Osteocyte (in vitro differentiated cells): ENCODE results near the gene PIGN. TPM values are rescaled to one million over a fixed set of nuclear protein-coding genes. Genes with fewer than 3 reads are reported as not detected.

Experiments used
- DNase-seq: peaks from one replicate; pipeline ENCODE4 v3.0.0; 2021; ENCODE audit warnings: mixed read lengths; ENCODE audit not compliant: unreplicated experiment; ENCODE audit errors: extremely low spot score
- H3K27ac Mint-ChIP-seq: one replicate; pipeline ENCODE4 v1.8.0; 2021; ENCODE audit warnings: mild to moderate bottlenecking, mixed read lengths; ENCODE audit not compliant: unreplicated experiment
- H3K27me3 Mint-ChIP-seq: one replicate; pipeline ENCODE4 v1.8.0; 2021; ENCODE audit warnings: mixed read lengths; ENCODE audit not compliant: unreplicated experiment
- H3K36me3 Mint-ChIP-seq: one replicate; pipeline ENCODE4 v1.8.0; 2021; ENCODE audit warnings: mixed read lengths; ENCODE audit not compliant: unreplicated experiment
- H3K4me1 Mint-ChIP-seq: one replicate; pipeline ENCODE4 v1.8.0; 2021; ENCODE audit warnings: mixed read lengths; ENCODE audit not compliant: unreplicated experiment
- H3K4me3 Mint-ChIP-seq: one replicate; pipeline ENCODE4 v1.8.0; 2021; ENCODE audit warnings: mild to moderate bottlenecking, moderate library complexity, mixed read lengths; ENCODE audit not compliant: unreplicated experiment
- H3K9me3 Mint-ChIP-seq: one replicate; pipeline ENCODE4 v1.8.0; 2021; ENCODE audit warnings: mixed read lengths; ENCODE audit not compliant: unreplicated experiment
- CTCF ChIP-seq: fragments of 200-600 bp; sonication (generic); IDR thresholded peaks from 2 replicates; pipeline ENCODE4 v1.5.0; 2021; ENCODE audit warnings: antibody characterized with exemption, mild to moderate bottlenecking, moderate library complexity
- total RNA-seq: library from RNA; stranded (reverse); gene quantifications from 2 replicates; pipeline ENCODE4 v1.2.1, GENCODE V29; 2021

The PIGN gene
- total RNA-seq, 1 donor from 2014 or later, result 39.2 TPM

- peak overlapping the region; percentile 19 for H3K4me3 Mint-ChIP-seq
- H3K36me3 Mint-ChIP-seq, result no peaks in the 10 kb centered on the region
- peaks cover 37% of the 10 kb centered on the region for H3K4me1 Mint-ChIP-seq
- no peak for TF ChIP-seq CTCF
- peak overlapping the region; percentile 88 for H3K27ac Mint-ChIP-seq
- H3K27me3 Mint-ChIP-seq, result no peaks in the 10 kb centered on the region
- peaks cover 5% of the 10 kb centered on the region for H3K9me3 Mint-ChIP-seq
- DNase-seq, result no peak
These were observed 169.2 kb downstream of the PIGN start for GRCh38 chr18:62017618-62018017.

GRCh38 chr18:62011416-62011815 lies 175.4 kb downstream of the PIGN start:
- peaks cover 6% of the 10 kb centered on the region for H3K9me3 Mint-ChIP-seq
- no peak for DNase-seq
- no peak overlapping the region for H3K27ac Mint-ChIP-seq
- TF ChIP-seq CTCF, result no peak
- no peak overlapping the region for H3K4me3 Mint-ChIP-seq
- no peaks in the 10 kb centered on the region for H3K27me3 Mint-ChIP-seq
- no peaks in the 10 kb centered on the region for H3K36me3 Mint-ChIP-seq
- peaks cover 3% of the 10 kb centered on the region for H3K4me1 Mint-ChIP-seq

- Mint-ChIP-seq H3K9me3 (peaks cover 13% of the 10 kb centered on the region), H3K27ac (no peak overlapping the region), H3K27me3 (no peaks in the 10 kb centered on the region), H3K36me3 (peaks cover 5% of the 10 kb centered on the region), H3K4me1 (peaks cover 2% of the 10 kb centered on the region), H3K4me3 (no peak overlapping the region)
- no peak for TF ChIP-seq CTCF
- no peak for DNase-seq
These were observed 177.3 kb downstream of the PIGN start for GRCh38 chr18:62009521-62009920.

GRCh38 chr18:62001396-62001795 lies 185.5 kb downstream of the PIGN start:
- Mint-ChIP-seq H3K36me3 (peaks cover 11% of the 10 kb centered on the region), H3K27me3 (no peaks in the 10 kb centered on the region), H3K4me3 (no peak overlapping the region), H3K27ac (no peak overlapping the region), H3K4me1 (peaks cover 35% of the 10 kb centered on the region), H3K9me3 (peaks cover 20% of the 10 kb centered on the region)
- no peak for TF ChIP-seq CTCF
- no peak for DNase-seq

GRCh38 chr18:61998957-61999356 lies 187.9 kb downstream of the PIGN start:
- peak overlapping the region; percentile 75 for H3K27ac Mint-ChIP-seq
- H3K4me1 Mint-ChIP-seq, result peaks cover 48% of the 10 kb centered on the region
- peaks cover 6% of the 10 kb centered on the region for H3K36me3 Mint-ChIP-seq
- H3K9me3 Mint-ChIP-seq, result peaks cover 20% of the 10 kb centered on the region
- no peaks in the 10 kb centered on the region for H3K27me3 Mint-ChIP-seq
- DNase-seq, result no peak
- no peak for TF ChIP-seq CTCF
- no peak overlapping the region for H3K4me3 Mint-ChIP-seq
